Left hindlimb (tissue), 1 donor: ENCODE results near the gene NFIB.

Experiments
- DNase-seq: peaks from one replicate; pipeline ENCODE4 v3.0.0-alpha.2; 2018

The NFIB gene

GRCh38 chr9:14094491-14094890 lies 219.4 kb downstream of the NFIB start:
- no peak for DNase-seq

GRCh38 chr9:14092344-14092743 lies 221.6 kb downstream of the NFIB start:
- no peak for DNase-seq

- no peak for DNase-seq
These were observed 224.7 kb downstream of the NFIB start for GRCh38 chr9:14089051-14089803.

GRCh38 chr9:14087576-14087975 lies 226.4 kb downstream of the NFIB start:
- DNase-seq: no peak

GRCh38 chr9:14086495-14086894 lies 227.4 kb downstream of the NFIB start:
- DNase-seq: no peak

GRCh38 chr9:14085810-14086209 lies 228.1 kb downstream of the NFIB start:
- DNase-seq: no peak

GRCh38 chr9:14084867-14085266 lies 229.1 kb downstream of the NFIB start:
- DNase-seq: no peak

- DNase-seq: no peak
These were observed 230.6 kb downstream of the NFIB start for GRCh38 chr9:14083366-14083765.

GRCh38 chr9:14082732-14083131 lies 231.2 kb downstream of the NFIB start:
- no peak for DNase-seq

- DNase-seq: no peak
These were observed 232.2 kb downstream of the NFIB start for GRCh38 chr9:14081745-14082144.

GRCh38 chr9:14080959-14081542 lies 232.9 kb downstream of the NFIB start:
- no peak for DNase-seq

GRCh38 chr9:14079440-14079839 lies 234.5 kb downstream of the NFIB start:
- DNase-seq: no peak

- no peak for DNase-seq
These were observed 236.3 kb downstream of the NFIB start for GRCh38 chr9:14077672-14078071.

- no peak for DNase-seq
These were observed 238.7 kb downstream of the NFIB start for GRCh38 chr9:14075218-14075617.

GRCh38 chr9:14072850-14073249 lies 241.1 kb downstream of the NFIB start:
- DNase-seq: no peak

GRCh38 chr9:14071484-14071883 lies 242.5 kb downstream of the NFIB start:
- DNase-seq: no peak

GRCh38 chr9:14068690-14069089 lies 245.3 kb downstream of the NFIB start:
- no peak for DNase-seq

GRCh38 chr9:14066831-14067230 lies 247.1 kb downstream of the NFIB start:
- no peak for DNase-seq

GRCh38 chr9:14066032-14066431 lies 247.9 kb downstream of the NFIB start:
- DNase-seq: no peak

GRCh38 chr9:14064940-14065339 lies 249.0 kb downstream of the NFIB start:
- no peak for DNase-seq

- DNase-seq: no peak
These were observed 250.2 kb downstream of the NFIB start for GRCh38 chr9:14063756-14064155.

GRCh38 chr9:14062586-14063221 lies 251.2 kb downstream of the NFIB start:
- DNase-seq: no peak

- DNase-seq: no peak
These were observed 251.9 kb downstream of the NFIB start for GRCh38 chr9:14061936-14062585.

GRCh38 chr9:14058325-14058688 lies 255.6 kb downstream of the NFIB start:
- no peak for DNase-seq
